Uterus (tissue), 2 donors: ENCODE data around the gene FOXE3.

ENCODE experiments used
- POLR2A ChIP-seq, 2 donors: fragments of 450-650 bp; IDR thresholded peaks; one replicate each; pipeline ENCODE4 v1.6.1; 2016; ENCODE audit warnings: antibody characterized with exemption in 2 of 2, mild to moderate bottlenecking in 1 of 2, moderate library complexity in 1 of 2
- TF ChIP-seq, protein P1 (sequence below), 4 experiments: fragments of 200-600 bp in 2 of 4; fragments of 450-650 bp in 2 of 4; sonication (generic) in 2 of 4; IDR thresholded peaks; one replicate each; pipeline ENCODE4 v1.5.1; 2016 to 2019; ENCODE audit warnings: antibody characterized with exemption in 4 of 4, mild to moderate bottlenecking in 2 of 4, moderate library complexity in 1 of 4

DNA sequence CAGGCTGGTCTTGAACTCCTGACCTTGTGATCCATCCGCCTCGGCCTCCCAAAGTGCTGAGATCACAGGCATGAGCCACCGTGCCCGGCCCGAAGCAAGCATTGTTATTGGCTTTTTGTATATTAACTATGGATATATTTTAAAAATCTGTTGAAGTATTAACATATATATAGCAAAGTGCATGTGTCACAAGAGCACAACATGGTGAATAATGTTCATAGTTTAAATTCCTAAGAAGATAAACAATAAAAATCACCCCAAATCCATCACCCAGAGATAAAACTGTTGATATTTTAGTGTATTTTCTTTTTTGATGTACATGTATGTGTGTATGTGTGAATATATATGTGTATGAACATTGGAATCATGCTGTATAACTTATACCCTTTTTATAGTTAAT is 9.1 kb upstream of the FOXE3 start:
- TF ChIP-seq POLR2A (IDR thresholded peaks at IDR 0.05): no peak
- TF ChIP-seq, protein P1, sequence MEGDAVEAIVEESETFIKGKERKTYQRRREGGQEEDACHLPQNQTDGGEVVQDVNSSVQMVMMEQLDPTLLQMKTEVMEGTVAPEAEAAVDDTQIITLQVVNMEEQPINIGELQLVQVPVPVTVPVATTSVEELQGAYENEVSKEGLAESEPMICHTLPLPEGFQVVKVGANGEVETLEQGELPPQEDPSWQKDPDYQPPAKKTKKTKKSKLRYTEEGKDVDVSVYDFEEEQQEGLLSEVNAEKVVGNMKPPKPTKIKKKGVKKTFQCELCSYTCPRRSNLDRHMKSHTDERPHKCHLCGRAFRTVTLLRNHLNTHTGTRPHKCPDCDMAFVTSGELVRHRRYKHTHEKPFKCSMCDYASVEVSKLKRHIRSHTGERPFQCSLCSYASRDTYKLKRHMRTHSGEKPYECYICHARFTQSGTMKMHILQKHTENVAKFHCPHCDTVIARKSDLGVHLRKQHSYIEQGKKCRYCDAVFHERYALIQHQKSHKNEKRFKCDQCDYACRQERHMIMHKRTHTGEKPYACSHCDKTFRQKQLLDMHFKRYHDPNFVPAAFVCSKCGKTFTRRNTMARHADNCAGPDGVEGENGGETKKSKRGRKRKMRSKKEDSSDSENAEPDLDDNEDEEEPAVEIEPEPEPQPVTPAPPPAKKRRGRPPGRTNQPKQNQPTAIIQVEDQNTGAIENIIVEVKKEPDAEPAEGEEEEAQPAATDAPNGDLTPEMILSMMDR (IDR thresholded peaks at IDR 0.05): no peak
